HG03469 (cell line): ENCODE measurements around the gene VSX2.
"Not testable (repeated sequence)": the region's sequence is repeated elsewhere in the genome, so short reads cannot be mapped to it uniquely, and the experiment has no call there.

Source experiments
- ATAC-seq: cut with Tn5 transposase; IDR thresholded peaks from one replicate; pipeline ENCODE4 v1.9.1; 2021; ENCODE audit warnings: mild to moderate bottlenecking, moderate library complexity, moderate number of reproducible peaks; ENCODE audit not compliant: unreplicated experiment

VSX2 gene

GRCh38 chr14:74257941-74258763 is 18.9 kb downstream of the VSX2 start:
- no peak for ATAC-seq

- ATAC-seq = no peak
These were observed 19.5 kb downstream of the VSX2 start for GRCh38 chr14:74258764-74259035.

- no peak for ATAC-seq
These were observed 20.3 kb downstream of the VSX2 start for GRCh38 chr14:74259513-74259912.

- ATAC-seq = no peak
These were observed 21.4 kb downstream of the VSX2 start for GRCh38 chr14:74260525-74261233.

- no peak for ATAC-seq
These were observed 22.0 kb downstream of the VSX2 start for GRCh38 chr14:74261288-74261687.

GRCh38 chr14:74262076-74262475 is 22.8 kb downstream of the VSX2 start:
- ATAC-seq = no peak

GRCh38 chr14:74263181-74263580 is 23.9 kb downstream of the VSX2 start:
- ATAC-seq = no peak

- ATAC-seq = no peak
These were observed 24.7 kb downstream of the VSX2 start for GRCh38 chr14:74263921-74264320.

- ATAC-seq = no peak
These were observed 26.2 kb downstream of the VSX2 start for GRCh38 chr14:74265301-74265965.

GRCh38 chr14:74267588-74267987 is 28.3 kb downstream of the VSX2 start:
- ATAC-seq = no peak

- not testable (repeated sequence) for ATAC-seq
These were observed 31.3 kb downstream of the VSX2 start for GRCh38 chr14:74270382-74271177.

- no peak for ATAC-seq
These were observed 32.1 kb downstream of the VSX2 start for GRCh38 chr14:74271365-74271764.

- no peak for ATAC-seq
These were observed 36.1 kb downstream of the VSX2 start for GRCh38 chr14:74275241-74275841.

GRCh38 chr14:74278080-74278479 is 38.8 kb downstream of the VSX2 start:
- ATAC-seq = no peak

- no peak for ATAC-seq
These were observed 41.8 kb downstream of the VSX2 start for GRCh38 chr14:74281069-74281468.

GRCh38 chr14:74286736-74287135 is 47.5 kb downstream of the VSX2 start:
- ATAC-seq = no peak

GRCh38 chr14:74289801-74290200 is 50.6 kb downstream of the VSX2 start:
- no peak for ATAC-seq

GRCh38 chr14:74290415-74290814 is 51.2 kb downstream of the VSX2 start:
- ATAC-seq = no peak

- no peak for ATAC-seq
These were observed 52.8 kb downstream of the VSX2 start for GRCh38 chr14:74292061-74292460.

GRCh38 chr14:74293606-74294005 is 54.4 kb downstream of the VSX2 start:
- no peak for ATAC-seq

GRCh38 chr14:74296037-74296467 is 56.8 kb downstream of the VSX2 start:
- no peak for ATAC-seq
